ENCODE data around the gene ADARB2. TPM values are rescaled to one million over a fixed set of nuclear protein-coding genes. Genes with fewer than 3 reads are reported as not detected.
A peak's percentile ranks its signal among the peaks of the same experiment; 100 is the strongest.

ADARB2 gene
- total and polyA plus RNA-seq, 11 donors: 0.07 to 1.2 (median 0.28) TPM; not detected in 4

DNA sequence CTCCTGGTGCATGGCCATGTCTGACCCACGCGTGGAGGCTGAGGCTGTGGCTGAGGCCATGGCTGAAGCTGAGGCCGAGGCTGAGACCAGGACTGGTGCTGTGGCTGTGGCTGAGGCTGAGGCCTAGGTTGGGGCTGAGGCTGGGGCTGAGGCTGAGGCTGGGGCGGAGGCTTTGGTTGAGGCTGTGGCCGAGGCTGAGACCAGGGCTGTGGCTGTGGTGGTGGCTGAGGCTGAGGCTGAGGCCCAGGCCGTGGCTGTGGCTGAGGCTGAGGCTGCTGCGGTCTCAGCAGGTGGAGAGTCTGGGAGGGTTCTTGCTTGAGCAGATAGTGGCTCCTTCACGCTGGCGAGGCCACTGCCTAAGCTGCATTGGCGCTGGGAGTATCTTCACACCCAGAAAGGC lies 604.7 kb downstream of the ADARB2 start:
- Histone ChIP-seq H3K36me3 (peaks cover 0 to 53% (median 36%) of the 10 kb centered on the region in 9 donors), H3K4me1 (peaks cover 0 to 7% (median 0%) of the 10 kb centered on the region in 12 donors), H3K27ac (no peak overlapping the region), H3K27me3 (no peaks in the 10 kb centered on the region), H3K9me3 (peaks cover 0 to 4% (median 0%) of the 10 kb centered on the region in 12 donors), H3K4me3 (no peak overlapping the region)
- DNase-seq (no peak), ATAC-seq (peak in 3 of 4 donors; percentile 11 to 22 (median 13))
- WGBS, 4 donors: 81 to 96% (median 92%) methylated on average over 9 to 10 of the region's 10 CpGs
- intact Hi-C loops (cut with DNase I): no loop called here
- TF ChIP-seq, protein P1, sequence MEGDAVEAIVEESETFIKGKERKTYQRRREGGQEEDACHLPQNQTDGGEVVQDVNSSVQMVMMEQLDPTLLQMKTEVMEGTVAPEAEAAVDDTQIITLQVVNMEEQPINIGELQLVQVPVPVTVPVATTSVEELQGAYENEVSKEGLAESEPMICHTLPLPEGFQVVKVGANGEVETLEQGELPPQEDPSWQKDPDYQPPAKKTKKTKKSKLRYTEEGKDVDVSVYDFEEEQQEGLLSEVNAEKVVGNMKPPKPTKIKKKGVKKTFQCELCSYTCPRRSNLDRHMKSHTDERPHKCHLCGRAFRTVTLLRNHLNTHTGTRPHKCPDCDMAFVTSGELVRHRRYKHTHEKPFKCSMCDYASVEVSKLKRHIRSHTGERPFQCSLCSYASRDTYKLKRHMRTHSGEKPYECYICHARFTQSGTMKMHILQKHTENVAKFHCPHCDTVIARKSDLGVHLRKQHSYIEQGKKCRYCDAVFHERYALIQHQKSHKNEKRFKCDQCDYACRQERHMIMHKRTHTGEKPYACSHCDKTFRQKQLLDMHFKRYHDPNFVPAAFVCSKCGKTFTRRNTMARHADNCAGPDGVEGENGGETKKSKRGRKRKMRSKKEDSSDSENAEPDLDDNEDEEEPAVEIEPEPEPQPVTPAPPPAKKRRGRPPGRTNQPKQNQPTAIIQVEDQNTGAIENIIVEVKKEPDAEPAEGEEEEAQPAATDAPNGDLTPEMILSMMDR (IDR thresholded peaks at IDR 0.05): no peak
- no peak for TF ChIP-seq POLR2A (IDR thresholded peaks at IDR 0.05)

DNA sequence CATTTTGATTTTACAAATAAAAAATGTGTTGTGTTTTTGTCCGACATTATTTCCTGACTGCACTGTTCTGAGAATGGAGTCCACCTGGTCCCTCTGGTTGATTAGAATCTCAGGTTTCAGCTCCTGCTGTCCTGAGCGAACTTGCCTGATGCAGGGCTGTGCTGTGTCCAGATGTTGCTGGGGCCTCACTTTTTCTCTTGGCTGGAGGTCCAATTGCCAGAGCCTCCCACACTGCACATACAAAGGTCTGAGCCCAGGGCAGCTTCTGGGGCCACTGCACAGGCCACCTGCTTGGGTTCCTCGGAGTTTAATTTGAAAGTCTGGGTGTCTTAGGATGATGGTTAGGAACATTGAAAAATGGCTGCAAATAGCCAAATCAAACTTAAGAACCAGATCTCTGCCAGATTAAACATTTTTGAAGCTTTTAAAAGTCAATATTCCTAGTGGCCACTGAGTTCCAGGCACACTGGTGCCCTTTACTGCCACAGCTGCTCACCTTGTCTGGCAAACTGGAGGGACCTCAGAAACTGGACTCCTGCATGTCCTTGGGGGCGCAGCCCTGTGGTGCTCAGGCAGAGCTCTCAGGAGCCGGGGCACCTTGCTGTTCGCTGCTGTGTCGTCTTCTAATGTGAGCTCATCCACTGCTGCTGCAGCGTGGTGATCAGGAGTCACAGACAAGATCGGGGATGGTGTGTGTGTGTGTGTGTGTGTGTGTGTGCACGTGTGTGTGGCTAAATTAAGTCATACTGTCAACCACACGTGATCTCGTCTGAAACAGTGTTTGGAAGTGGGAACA lies 606.1 kb downstream of the ADARB2 start:
- Histone ChIP-seq H3K36me3 (peaks cover 0 to 67% (median 48%) of the 10 kb centered on the region in 9 donors), H3K9me3 (no peaks in the 10 kb centered on the region), H3K4me1 (peaks cover 0 to 7% (median 0%) of the 10 kb centered on the region in 12 donors), H3K4me3 (no peak overlapping the region), H3K27ac (no peak overlapping the region), H3K27me3 (no peaks in the 10 kb centered on the region)
- TF ChIP-seq POLR2A (IDR thresholded peaks at IDR 0.05): no peak
- TF ChIP-seq, protein P1 (IDR thresholded peaks at IDR 0.05): no peak
- intact Hi-C loops (cut with DNase I): no loop called here
- DNase-seq (no peak), ATAC-seq (no peak)
- 89 to 97% (median 96%) methylated on average over 12 of the region's 12 CpGs for WGBS, 4 donors

DNA sequence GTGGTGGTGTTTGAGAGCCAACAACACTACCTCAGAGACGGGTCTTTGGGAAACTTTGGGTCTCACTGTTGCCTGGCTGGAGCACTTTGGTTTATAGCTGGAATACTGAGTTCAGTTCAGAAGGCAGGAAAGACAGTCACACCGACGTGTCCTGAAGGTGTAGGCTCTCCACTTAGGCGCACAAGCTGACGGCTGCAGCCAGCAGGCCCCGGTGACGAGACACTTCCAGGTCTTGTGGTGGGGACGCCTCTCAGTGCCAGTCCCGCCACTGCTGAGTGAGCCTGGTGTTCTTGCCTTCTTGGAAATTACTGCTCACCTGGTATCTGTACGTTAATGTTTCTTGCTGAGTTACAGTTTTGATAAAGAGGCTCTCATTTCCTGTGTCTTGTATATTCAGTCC lies 607.1 kb downstream of the ADARB2 start:
- ATAC-seq (no peak), DNase-seq (no peak)
- Histone ChIP-seq H3K27me3 (no peaks in the 10 kb centered on the region), H3K4me1 (peaks cover 0 to 7% (median 0%) of the 10 kb centered on the region in 12 donors), H3K27ac (no peak overlapping the region), H3K36me3 (peaks cover 0 to 75% (median 58%) of the 10 kb centered on the region in 9 donors), H3K4me3 (no peak overlapping the region), H3K9me3 (no peaks in the 10 kb centered on the region)
- WGBS, 4 donors: 94 to 98% (median 97%) methylated on average over 10 of the region's 10 CpGs
- intact Hi-C loops (cut with DNase I): no loop called here
- no peak for TF ChIP-seq POLR2A (IDR thresholded peaks at IDR 0.05)
- TF ChIP-seq, protein P1 (IDR thresholded peaks at IDR 0.05): no peak

DNA sequence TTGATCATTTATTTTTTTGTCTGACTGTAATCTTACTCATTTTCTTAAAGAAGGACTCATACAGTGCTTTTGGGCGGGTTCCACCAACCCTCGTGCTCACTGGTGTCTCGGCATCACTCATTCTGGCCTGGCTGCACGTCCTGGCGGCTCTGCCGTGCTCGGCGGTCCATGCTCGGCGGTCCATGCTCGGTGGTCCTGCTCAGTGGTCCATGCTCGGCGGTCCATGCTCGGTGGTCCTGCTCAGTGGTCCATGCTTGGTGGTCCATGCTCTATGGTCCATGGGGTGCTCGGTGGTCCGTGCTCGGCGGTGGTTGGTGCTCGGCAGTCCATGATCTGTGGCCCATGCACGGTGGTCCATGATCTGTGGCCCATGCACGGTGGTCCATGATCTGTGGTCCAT lies 608.7 kb downstream of the ADARB2 start:
- Histone ChIP-seq H3K36me3 (peaks cover 0 to 90% (median 73%) of the 10 kb centered on the region in 9 donors), H3K9me3 (no peaks in the 10 kb centered on the region), H3K27ac (no peak overlapping the region), H3K4me3 (no peak overlapping the region), H3K27me3 (no peaks in the 10 kb centered on the region), H3K4me1 (peaks cover 0 to 7% (median 0%) of the 10 kb centered on the region in 12 donors)
- DNase-seq (peak in 1 of 5 donors; percentile 4), ATAC-seq (no peak)
- intact Hi-C loops (cut with DNase I): no loop called here
- 96 to 98% (median 97%) methylated on average over 14 to 21 of the region's 21 CpGs for WGBS, 4 donors
- no peak for TF ChIP-seq POLR2A (IDR thresholded peaks at IDR 0.05)
- TF ChIP-seq, protein P1 (IDR thresholded peaks at IDR 0.05): no peak
